Upper lobe of left lung (tissue), 6 donors: ENCODE data around the gene PHKG1. TPM values are rescaled to one million over a fixed set of nuclear protein-coding genes. Genes with fewer than 3 reads are reported as not detected.
"Not testable (repeated sequence)": the region's sequence is repeated elsewhere in the genome, so short reads cannot be mapped to it uniquely, and the experiment has no call there.

Source experiments
- ATAC-seq, 2 donors: fragments of 200-7000 bp; cut with Tn5 transposase; one replicate each; pipeline ENCODE4 v1.9.1; 2022; ENCODE audit warnings: mild to moderate bottlenecking in 2 of 2, moderate library complexity in 2 of 2; ENCODE audit not compliant: low FRiP score in 2 of 2
- DNase-seq, 2 donors: peaks; one replicate each; pipeline ENCODE4 v3.0.0-alpha.2; 2019 to 2020
- H3K27ac ChIP-seq, 4 donors: fragments of 200-600 bp; sonication (generic); one replicate each; pipeline ENCODE4 v1.5.1; 2016 to 2019
- H3K27me3 ChIP-seq, 4 donors: fragments of 200-600 bp; sonication (generic); one replicate each; pipeline ENCODE4 v1.5.1; 2017 to 2019
- H3K36me3 ChIP-seq, 4 donors: fragments of 200-600 bp; sonication (generic); one replicate each; pipeline ENCODE4 v1.5.1; 2016 to 2019
- H3K4me1 ChIP-seq, 4 donors: fragments of 200-600 bp; sonication (generic); one replicate each; pipeline ENCODE4 v1.5.1; 2018 to 2019
- H3K4me3 ChIP-seq, 4 donors: fragments of 200-600 bp; sonication (generic); one replicate each; pipeline ENCODE4 v1.5.1; 2017 to 2019; ENCODE audit warnings: mild to moderate bottlenecking in 2 of 4, moderate library complexity in 1 of 4
- H3K9me3 ChIP-seq, 4 donors: fragments of 200-600 bp; sonication (generic); one replicate each; pipeline ENCODE4 v1.5.1; 2018 to 2019
- EP300 ChIP-seq, 4 donors: sonication (generic); formaldehyde crosslinking; IDR thresholded peaks; one replicate each; pipeline ENCODE4 v1.5.1; 2017; ENCODE audit warnings: antibody characterized with exemption in 4 of 4, control low read depth in 2 of 4
- POLR2A ChIP-seq, 4 donors: fragments of 450-650 bp; IDR thresholded peaks; one replicate each; pipeline ENCODE4 v1.5.1; 2016 to 2017; ENCODE audit warnings: antibody characterized with exemption in 4 of 4, mild to moderate bottlenecking in 2 of 4
- POLR2AphosphoS5 ChIP-seq, 2 donors: sonication (generic); formaldehyde crosslinking; IDR thresholded peaks; one replicate each; pipeline ENCODE4 v1.5.1; 2017; ENCODE audit warnings: antibody characterized with exemption in 2 of 2
- WGBS, 2 donors: methylation state at CpG; one replicate each; pipeline ENCODE4 v1.1.5; 2017 to 2018; 5-methylcytosine and 5-hydroxymethylcytosine counted together
- total RNA-seq, 6 donors: library from RNA; depleted of rRNA in 4 of 6; stranded (reverse); fragments of >200 nt in 4 of 6; gene quantifications; one replicate each; pipeline versions ENCODE4 v1.1.0 to v1.2.1, GENCODE V29; 2016 to 2021
- TF ChIP-seq, protein P1 (sequence below), 6 experiments: fragments of 450-650 bp in 4 of 6; fragments of 200-600 bp in 2 of 6; sonication (generic) in 2 of 6; IDR thresholded peaks; one replicate each; pipeline ENCODE4 v1.5.1; 2016 to 2019; ENCODE audit warnings: antibody characterized with exemption in 6 of 6
- donor health status: DM: no; HTN: no; CAD: no; lungs with moderate emphysema.
- donor health status: DM: no; HTN: yes; CAD: no; lungs with severe emphysema.

Gene PHKG1
- total RNA-seq, 6 donors from 2014 or later: 0.30 to 2.4 (median 0.60) TPM; not detected in 1

DNA sequence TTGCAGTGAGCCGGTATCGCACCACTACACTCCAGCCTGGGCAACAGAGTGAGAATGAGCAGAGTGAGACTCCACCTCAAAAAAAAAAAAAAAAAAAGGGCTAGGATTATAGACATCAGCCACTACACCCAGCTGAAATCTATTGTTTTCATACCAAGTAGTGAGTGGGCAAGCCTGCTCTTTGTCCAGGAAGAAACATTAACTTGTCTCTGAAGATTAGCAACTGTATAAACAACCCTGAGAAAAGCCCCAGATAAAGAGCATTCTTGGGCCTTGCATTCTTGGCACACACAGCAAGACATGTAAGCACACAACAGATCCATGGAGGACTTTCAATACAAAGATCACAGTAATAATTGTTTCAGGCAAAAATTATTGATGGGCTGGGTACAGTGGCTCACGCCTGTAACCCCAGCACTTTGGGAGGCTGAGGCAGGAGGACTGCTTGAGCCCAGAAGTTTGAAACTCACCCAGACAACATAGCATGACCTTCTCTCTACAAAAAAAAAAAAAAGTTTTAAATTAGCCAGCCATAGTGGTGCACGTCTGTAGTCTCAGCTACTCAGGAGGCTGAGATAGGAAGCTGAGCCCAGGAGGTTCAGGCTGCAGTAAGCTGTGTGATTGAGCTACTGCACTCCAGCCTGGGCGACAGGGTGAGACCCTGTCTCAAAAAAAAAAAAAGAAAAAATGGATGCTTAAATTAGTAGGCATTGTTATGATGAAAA, 45.9 kb downstream of the PHKG1 start:
- TF ChIP-seq EP300 (IDR thresholded peaks at IDR 0.05) (no peak), POLR2AphosphoS5 (IDR thresholded peaks at IDR 0.05) (no peak), POLR2A (IDR thresholded peaks at IDR 0.05) (no peak)
- TF ChIP-seq, protein P1, sequence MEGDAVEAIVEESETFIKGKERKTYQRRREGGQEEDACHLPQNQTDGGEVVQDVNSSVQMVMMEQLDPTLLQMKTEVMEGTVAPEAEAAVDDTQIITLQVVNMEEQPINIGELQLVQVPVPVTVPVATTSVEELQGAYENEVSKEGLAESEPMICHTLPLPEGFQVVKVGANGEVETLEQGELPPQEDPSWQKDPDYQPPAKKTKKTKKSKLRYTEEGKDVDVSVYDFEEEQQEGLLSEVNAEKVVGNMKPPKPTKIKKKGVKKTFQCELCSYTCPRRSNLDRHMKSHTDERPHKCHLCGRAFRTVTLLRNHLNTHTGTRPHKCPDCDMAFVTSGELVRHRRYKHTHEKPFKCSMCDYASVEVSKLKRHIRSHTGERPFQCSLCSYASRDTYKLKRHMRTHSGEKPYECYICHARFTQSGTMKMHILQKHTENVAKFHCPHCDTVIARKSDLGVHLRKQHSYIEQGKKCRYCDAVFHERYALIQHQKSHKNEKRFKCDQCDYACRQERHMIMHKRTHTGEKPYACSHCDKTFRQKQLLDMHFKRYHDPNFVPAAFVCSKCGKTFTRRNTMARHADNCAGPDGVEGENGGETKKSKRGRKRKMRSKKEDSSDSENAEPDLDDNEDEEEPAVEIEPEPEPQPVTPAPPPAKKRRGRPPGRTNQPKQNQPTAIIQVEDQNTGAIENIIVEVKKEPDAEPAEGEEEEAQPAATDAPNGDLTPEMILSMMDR (IDR thresholded peaks at IDR 0.05): no peak
- 34 to 41% methylated on average over 5 of the region's 5 CpGs for WGBS, 2 donors

DNA sequence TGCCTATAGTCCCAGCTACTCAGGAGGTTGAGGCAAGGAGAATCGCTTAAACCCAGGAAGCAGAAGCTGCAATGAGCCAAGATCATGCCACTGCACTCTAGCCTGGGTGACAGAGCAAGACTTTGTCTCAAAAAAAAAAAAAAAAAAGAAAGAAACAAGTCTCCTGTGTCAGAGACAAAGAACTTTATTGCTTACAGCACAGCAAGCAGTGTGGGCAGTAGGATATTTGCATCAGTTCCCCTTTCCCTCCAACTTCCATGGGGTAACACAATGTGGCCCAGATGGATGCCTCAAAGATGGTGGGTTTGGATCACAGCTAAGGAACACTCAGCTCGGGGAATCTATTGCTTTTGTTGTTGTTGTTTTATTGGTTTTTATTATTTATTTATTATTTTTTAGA, 47.0 kb downstream of the PHKG1 start:
- H3K4me3 ChIP-seq, H3K9me3 ChIP-seq, H3K36me3 ChIP-seq, DNase-seq, ATAC-seq, H3K27me3 ChIP-seq: not testable (repeated sequence)
- WGBS, 2 donors: 79 to 94% methylated on average over 2 of the region's 2 CpGs
- Histone ChIP-seq H3K4me1 (peaks cover 18 to 38% (median 23%) of the 10 kb centered on the region in 4 donors), H3K27ac (peak overlapping the region in 3 of 4 donors; percentile 34 to 76 (median 72))

More for the DNA sequence above, 45.9 kb downstream of the PHKG1 start:
- Histone ChIP-seq H3K27me3 (no peaks in the 10 kb centered on the region), H3K4me3 (no peak overlapping the region), H3K9me3 (no peaks in the 10 kb centered on the region), H3K27ac (peak overlapping the region; percentile 36 to 76 (median 64)), H3K4me1 (peaks cover 19 to 41% (median 23%) of the 10 kb centered on the region in 4 donors), H3K36me3 (no peaks in the 10 kb centered on the region)
- DNase-seq: no peak
- ATAC-seq: no peak

DNA sequence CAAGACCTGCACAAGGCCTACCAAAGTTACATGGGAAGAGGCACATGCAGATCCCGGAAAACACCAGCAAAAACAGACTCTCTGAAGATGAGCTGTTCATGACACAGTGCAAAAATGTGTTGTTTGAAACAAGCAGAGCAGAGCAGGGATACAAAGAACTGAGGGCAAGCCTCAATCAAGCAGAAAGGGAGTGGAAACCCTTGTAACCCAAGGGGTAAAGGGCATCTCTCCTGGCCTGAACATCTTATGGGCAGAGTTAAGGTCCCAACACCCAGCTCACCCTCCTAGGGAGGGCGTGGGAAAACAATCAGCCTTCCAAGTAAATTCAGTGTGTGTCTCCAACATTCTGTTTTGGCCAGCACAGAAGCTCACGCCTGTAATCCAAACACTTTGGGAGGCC, 52.0 kb downstream of the PHKG1 start:
- no peaks in the 10 kb centered on the region for H3K36me3 ChIP-seq
- H3K27me3 ChIP-seq: no peaks in the 10 kb centered on the region
- H3K4me1 ChIP-seq: no peaks in the 10 kb centered on the region
- DNase-seq: no peak
- H3K27ac ChIP-seq: no peak overlapping the region
- TF ChIP-seq POLR2A (IDR thresholded peaks at IDR 0.05) (no peak), POLR2AphosphoS5 (IDR thresholded peaks at IDR 0.05) (no peak), EP300 (IDR thresholded peaks at IDR 0.05) (no peak)
- TF ChIP-seq, protein P1 (IDR thresholded peaks at IDR 0.05): no peak
- 75 to 86% methylated on average over 3 of the region's 3 CpGs for WGBS, 2 donors
- no peak for ATAC-seq
- no peak overlapping the region for H3K4me3 ChIP-seq
- H3K9me3 ChIP-seq: no peaks in the 10 kb centered on the region

DNA sequence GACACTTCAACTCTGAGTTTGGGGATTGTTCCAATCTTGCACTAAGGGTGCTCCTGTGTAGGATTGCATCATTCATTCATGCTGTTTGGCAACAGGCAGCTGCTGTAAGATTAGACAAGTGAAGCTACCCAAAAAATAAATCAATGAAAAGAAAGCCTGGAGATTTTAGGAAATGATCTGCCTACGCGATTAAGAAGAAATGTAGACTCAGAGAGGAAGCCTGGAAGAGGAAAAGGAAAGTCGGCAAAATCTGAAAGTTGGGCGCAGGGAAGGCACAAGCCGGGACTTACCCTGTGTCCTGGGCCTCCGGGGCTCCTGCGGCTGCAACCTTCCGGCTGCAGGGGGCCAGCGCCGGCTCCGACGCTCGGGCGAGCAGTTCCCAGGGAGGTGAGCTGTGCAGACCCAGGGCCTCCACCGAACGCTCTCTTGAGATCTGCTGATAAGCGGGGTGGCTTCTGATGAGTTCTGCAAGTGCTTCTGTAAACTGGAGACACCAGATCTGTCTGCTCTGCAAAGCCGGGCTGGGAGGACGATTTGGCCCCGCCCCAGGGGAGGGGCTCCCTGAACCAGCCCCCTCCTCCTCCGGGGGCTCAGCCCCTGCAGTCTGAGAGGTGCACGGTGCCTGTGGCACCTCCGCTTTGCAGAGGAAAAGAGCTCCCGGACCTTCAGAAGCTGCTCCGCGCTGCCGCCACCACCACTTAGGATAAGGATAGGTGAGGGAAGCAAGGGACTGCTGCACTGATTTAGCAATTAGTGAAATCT, 58.9 kb downstream of the PHKG1 start:
- Histone ChIP-seq H3K27me3 (no peaks in the 10 kb centered on the region), H3K27ac (peak overlapping the region in 3 of 4 donors; percentile 24 to 71 (median 57)), H3K9me3 (no peaks in the 10 kb centered on the region), H3K4me3 (peak overlapping the region; percentile 65 to 82 (median 72)), H3K36me3 (peaks cover 0 to 6% (median 5%) of the 10 kb centered on the region in 4 donors), H3K4me1 (peaks cover 0 to 14% (median 7%) of the 10 kb centered on the region in 4 donors)
- peak; percentile 89 to 92 for ATAC-seq
- WGBS, 2 donors: 0% methylated on average over 8 to 22 of the region's 27 CpGs
- peak; percentile 68 to 86 for DNase-seq
- TF ChIP-seq POLR2AphosphoS5 (IDR thresholded peaks at IDR 0.05): no peak
- no peak for TF ChIP-seq POLR2A (IDR thresholded peaks at IDR 0.05)
- TF ChIP-seq, protein P1 (IDR thresholded peaks at IDR 0.05): peak in 4 of 6 experiments; percentile 22 to 53 (median 28)
- no peak for TF ChIP-seq EP300 (IDR thresholded peaks at IDR 0.05)

DNA sequence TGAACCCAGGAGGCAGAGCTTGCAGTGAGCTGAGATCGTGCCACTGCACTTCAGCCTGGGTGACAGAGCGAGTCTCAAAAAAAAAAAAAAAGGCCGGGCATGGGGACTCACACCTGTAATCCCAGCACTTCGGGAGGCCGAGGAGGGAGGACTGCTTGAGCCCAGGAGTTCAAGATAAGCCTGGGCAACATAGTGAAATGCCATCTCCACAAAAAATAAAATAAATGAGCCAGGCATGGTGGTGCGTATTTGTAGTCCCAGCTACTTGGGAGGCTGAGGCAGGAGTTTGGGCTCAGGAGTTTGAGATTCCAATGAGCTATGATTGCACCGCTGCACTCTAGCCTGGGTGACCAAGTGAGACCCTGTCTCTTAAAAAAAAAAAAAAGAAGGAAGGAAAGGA, 60.2 kb downstream of the PHKG1 start:
- not testable (repeated sequence) for ATAC-seq, H3K27ac ChIP-seq, DNase-seq, H3K9me3 ChIP-seq, H3K27me3 ChIP-seq, H3K36me3 ChIP-seq, H3K4me3 ChIP-seq
- peaks cover 0 to 14% (median 7%) of the 10 kb centered on the region in 4 donors for H3K4me1 ChIP-seq
- 96 to 99% methylated on average over 7 of the region's 7 CpGs for WGBS, 2 donors

DNA sequence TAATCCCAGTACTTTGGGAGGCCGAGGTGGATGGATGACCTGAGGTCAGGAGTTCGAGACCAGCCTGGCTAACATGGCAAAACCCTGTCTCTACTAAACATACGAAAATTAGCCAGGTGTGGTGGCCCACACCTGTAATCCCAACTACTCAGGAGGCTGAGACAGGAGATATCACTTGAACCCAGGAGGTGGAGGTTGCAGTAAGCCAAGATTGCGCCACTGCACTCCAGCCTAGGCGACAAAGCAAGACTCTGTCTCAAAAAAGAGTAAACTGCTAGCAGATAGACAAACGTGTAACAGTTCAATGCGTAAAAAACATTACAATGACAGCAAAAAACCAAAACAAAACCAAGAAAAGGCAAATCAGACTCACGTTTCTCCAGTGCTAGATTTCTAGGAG, 61.2 kb downstream of the PHKG1 start:
- not testable (repeated sequence) for H3K4me3 ChIP-seq, H3K27me3 ChIP-seq, ATAC-seq, H3K36me3 ChIP-seq, DNase-seq, H3K27ac ChIP-seq, H3K9me3 ChIP-seq
- peaks cover 0 to 14% (median 7%) of the 10 kb centered on the region in 4 donors for H3K4me1 ChIP-seq
- WGBS, 2 donors: 77 to 82% methylated on average over 7 to 8 of the region's 8 CpGs
